Spleen (tissue), 11 donors: ENCODE data around the gene SH2D5. TPM values are rescaled to one million over a fixed set of nuclear protein-coding genes. Genes with fewer than 3 reads are reported as not detected.

Experiments
- DNase-seq: peaks from one replicate; pipeline ENCODE4 v3.0.0-alpha.2; 2020
- H3K27ac ChIP-seq, 8 donors: fragments of 200-600 bp; sonication (generic) in 7 of 8; 1 replicate in 4 of 8; 2 replicates in 4 of 8; pipeline versions ENCODE4 v1.5.0 to v1.8.0; 2016 to 2021; ENCODE audit warnings: inconsistent platforms in 4 of 8, mild to moderate bottlenecking in 4 of 8, moderate library complexity in 1 of 8
- H3K27me3 ChIP-seq, 7 donors: fragments of 200-600 bp; sonication (generic) in 6 of 7; replicated peaks in 1 of 7; 1 replicate in 4 of 7; 2 replicates in 3 of 7; pipeline versions ENCODE4 v1.5.0 to v1.8.0; 2016 to 2021; ENCODE audit warnings: inconsistent platforms in 3 of 7, mild to moderate bottlenecking in 1 of 7
- H3K36me3 ChIP-seq, 6 donors: fragments of 200-600 bp; sonication (generic) in 5 of 6; 1 replicate in 4 of 6; 2 replicates in 2 of 6; pipeline versions ENCODE4 v1.5.0 to v1.8.0; 2016 to 2021; ENCODE audit warnings: inconsistent platforms in 2 of 6
- H3K4me1 ChIP-seq, 6 donors: fragments of 200-600 bp; sonication (generic) in 5 of 6; 1 replicate in 3 of 6; 2 replicates in 3 of 6; pipeline versions ENCODE4 v1.5.0 to v1.8.0; 2016 to 2021; ENCODE audit warnings: inconsistent platforms in 3 of 6
- H3K4me3 ChIP-seq, 8 donors: fragments of 200-600 bp; sonication (generic) in 7 of 8; 1 replicate in 4 of 8; 2 replicates in 4 of 8; pipeline versions ENCODE4 v1.5.0 to v1.8.0; 2016 to 2021; ENCODE audit warnings: inconsistent platforms in 4 of 8, mild to moderate bottlenecking in 4 of 8, moderate library complexity in 2 of 8
- H3K9me3 ChIP-seq, 8 donors: fragments of 200-600 bp; sonication (generic) in 7 of 8; 1 replicate in 4 of 8; 2 replicates in 4 of 8; pipeline versions ENCODE4 v1.5.0 to v1.8.0; 2016 to 2021; ENCODE audit warnings: inconsistent platforms in 4 of 8
- POLR2A ChIP-seq, 3 donors: fragments of 450-650 bp; IDR thresholded peaks; one replicate each; pipeline ENCODE4 v1.5.1; 2017; ENCODE audit warnings: antibody characterized with exemption in 3 of 3, mild to moderate bottlenecking in 1 of 3
- POLR2AphosphoS5 ChIP-seq, 3 donors: sonication (generic); formaldehyde crosslinking; IDR thresholded peaks; one replicate each; pipeline ENCODE4 v1.5.1; 2017; ENCODE audit warnings: antibody characterized with exemption in 3 of 3
- WGBS, 5 donors: extraction: QIAGEN DNeasy Blood & Tissue Kit in 3 of 5; methylation state at CpG; one replicate each; pipeline versions ENCODE4 v1.1.5 to v1.1.7; 2013 to 2018; 5-methylcytosine and 5-hydroxymethylcytosine counted together
- intact Hi-C: fragments of 100-400 bp; cut with DNase I; formaldehyde crosslinking; loops from one replicate; pipeline ENCODE4 v1.15.0; 2023; ENCODE audit warnings: low total_unique reads
- polyA plus RNA-seq, 3 donors: library from polyadenylated mRNA; stranded (reverse); fragments of 200-250 nt; gene quantifications; one replicate each; pipeline ENCODE4 v1.2.1, GENCODE V29; 2013
- total RNA-seq, 7 donors: library from RNA; depleted of rRNA in 3 of 7; stranded (reverse); fragments of >200 nt in 3 of 7; fragmentation: NEBNext Ultra II Directional in 4 of 7; extraction: Animal tissue kit (Norgen Biotek cat#: 25700) in 4 of 7; gene quantifications; one replicate each; pipeline versions ENCODE4 v1.1.0 to v1.2.1, GENCODE V29; 2016 to 2021
- TF ChIP-seq, protein P1 (sequence below), 11 experiments: fragments of 200-600 bp in 7 of 11; fragments of 450-650 bp in 4 of 11; sonication (generic) in 4 of 11; IDR thresholded peaks in 8 of 11; conservative IDR thresholded peaks in 3 of 11; 1 replicate in 7 of 11; 2 replicates in 4 of 11; pipeline versions ENCODE4 v1.4.0 to v1.8.0; 2016 to 2021; ENCODE audit warnings: antibody characterized with exemption in 11 of 11, inconsistent platforms in 4 of 11, mild to moderate bottlenecking in 1 of 11
- donor health status: healthy with polysubstance abuse.
- donor health status: DM: no; HTN: no; CAD: no; lungs with moderate emphysema.
- donor health status: DM: no; HTN: no; CAD: no.
- donor health status: Bipolar disorder and iron deficiency.
- donor health status: healthy.
- donor health status: DM: no; HTN: no; CAD: no.
- donor health status: DM: yes; HTN: yes; CAD: no.

The SH2D5 gene
- total and polyA plus RNA-seq, 10 donors, result 0.02 to 0.22 (median 0.05) TPM; not detected in 5

DNA sequence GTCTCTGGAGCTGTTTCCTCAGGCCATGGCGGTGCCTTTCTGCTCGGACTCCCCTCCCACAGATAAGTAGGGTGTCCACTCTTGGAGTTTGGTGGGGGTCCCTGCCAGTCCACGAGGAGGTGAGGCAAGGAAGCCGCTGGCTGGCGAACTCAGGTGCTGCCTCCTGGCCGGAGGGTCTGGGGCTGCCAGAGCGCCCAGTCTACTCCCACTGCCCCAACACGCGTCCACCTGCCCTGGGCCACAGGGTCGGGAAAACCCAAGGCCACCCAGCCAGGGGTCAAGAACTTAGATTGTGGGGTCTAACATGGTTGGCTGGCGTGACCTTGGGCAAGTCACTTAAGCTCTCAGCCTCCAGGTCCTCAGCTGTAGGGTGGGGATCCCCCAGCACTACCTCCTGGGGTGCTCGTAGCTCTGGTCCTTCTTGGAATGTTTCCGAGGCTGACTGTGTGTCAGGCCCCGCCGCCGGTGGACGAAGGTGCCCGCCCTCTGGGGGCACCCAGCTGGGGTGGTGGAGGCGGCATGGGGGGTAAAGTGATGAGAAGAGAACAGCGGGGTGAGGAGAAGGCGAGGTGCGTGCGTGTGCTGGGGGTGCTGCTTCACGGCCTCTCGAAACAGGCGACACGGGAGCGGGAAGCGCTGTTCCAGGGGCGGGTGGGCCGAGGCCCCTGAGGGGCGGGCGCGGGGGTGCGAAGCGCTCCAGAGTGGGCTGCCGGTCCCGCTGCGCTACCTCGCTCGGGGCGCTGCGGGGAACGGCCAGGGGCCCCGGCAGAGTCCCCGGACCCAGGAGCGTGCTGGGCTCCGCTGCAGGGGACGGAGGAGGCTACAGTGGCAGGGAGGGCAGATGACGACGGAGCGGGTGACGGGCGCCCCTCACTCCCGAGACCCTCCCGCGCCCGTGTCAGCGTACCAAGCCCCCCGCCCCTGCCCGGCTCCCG lies 1.2 kb downstream of the SH2D5 start:
- peaks cover 0 to 58% (median 28%) of the 10 kb centered on the region in 7 donors for H3K27me3 ChIP-seq
- H3K4me1 ChIP-seq, result peaks cover 4 to 42% (median 28%) of the 10 kb centered on the region in 6 donors
- DNase-seq, result no peak
- WGBS, 5 donors, result 4 to 30% (median 16%) methylated on average over 25 to 62 of the region's 62 CpGs
- intact Hi-C loops, result no loop called here
- H3K4me3 ChIP-seq, result peak overlapping the region; percentile 37 to 84 (median 60)
- TF ChIP-seq, protein P1, sequence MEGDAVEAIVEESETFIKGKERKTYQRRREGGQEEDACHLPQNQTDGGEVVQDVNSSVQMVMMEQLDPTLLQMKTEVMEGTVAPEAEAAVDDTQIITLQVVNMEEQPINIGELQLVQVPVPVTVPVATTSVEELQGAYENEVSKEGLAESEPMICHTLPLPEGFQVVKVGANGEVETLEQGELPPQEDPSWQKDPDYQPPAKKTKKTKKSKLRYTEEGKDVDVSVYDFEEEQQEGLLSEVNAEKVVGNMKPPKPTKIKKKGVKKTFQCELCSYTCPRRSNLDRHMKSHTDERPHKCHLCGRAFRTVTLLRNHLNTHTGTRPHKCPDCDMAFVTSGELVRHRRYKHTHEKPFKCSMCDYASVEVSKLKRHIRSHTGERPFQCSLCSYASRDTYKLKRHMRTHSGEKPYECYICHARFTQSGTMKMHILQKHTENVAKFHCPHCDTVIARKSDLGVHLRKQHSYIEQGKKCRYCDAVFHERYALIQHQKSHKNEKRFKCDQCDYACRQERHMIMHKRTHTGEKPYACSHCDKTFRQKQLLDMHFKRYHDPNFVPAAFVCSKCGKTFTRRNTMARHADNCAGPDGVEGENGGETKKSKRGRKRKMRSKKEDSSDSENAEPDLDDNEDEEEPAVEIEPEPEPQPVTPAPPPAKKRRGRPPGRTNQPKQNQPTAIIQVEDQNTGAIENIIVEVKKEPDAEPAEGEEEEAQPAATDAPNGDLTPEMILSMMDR (IDR thresholded peaks at IDR 0.05 in 8 of 11, conservative IDR thresholded peaks at IDR 0.05 in 3 of 11), result peak in 1 of 11 experiments; percentile 4
- TF ChIP-seq POLR2A (IDR thresholded peaks at IDR 0.05), result no peak
- no peak for TF ChIP-seq POLR2AphosphoS5 (IDR thresholded peaks at IDR 0.05)
- H3K9me3 ChIP-seq, result no peaks in the 10 kb centered on the region
- peaks cover 0 to 7% (median 0%) of the 10 kb centered on the region in 6 donors for H3K36me3 ChIP-seq
- H3K27ac ChIP-seq, result no peak overlapping the region

DNA sequence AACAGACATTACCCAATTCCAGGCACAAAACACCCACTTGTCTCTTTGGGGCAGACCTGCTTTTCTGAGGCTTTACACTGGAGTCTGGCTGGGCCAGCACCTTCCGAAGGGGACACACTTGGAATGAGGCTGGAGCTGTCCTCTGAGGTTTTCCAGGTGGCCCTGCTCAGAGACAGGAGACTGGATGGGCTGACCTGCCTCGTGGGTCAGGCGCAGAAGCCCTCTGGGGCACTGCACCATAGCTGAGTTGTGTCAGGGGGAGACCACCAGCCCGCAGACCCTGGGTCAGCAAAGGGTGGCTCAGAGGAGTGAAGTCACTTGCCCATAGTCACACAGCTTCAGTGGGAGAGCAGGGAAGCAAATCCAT lies 1.8 kb downstream of the SH2D5 start:
- peaks cover 0 to 58% (median 28%) of the 10 kb centered on the region in 7 donors for H3K27me3 ChIP-seq
- intact Hi-C loops, result no loop called here
- TF ChIP-seq, protein P1 (IDR thresholded peaks at IDR 0.05 in 8 of 11, conservative IDR thresholded peaks at IDR 0.05 in 3 of 11), result no peak
- TF ChIP-seq POLR2AphosphoS5 (IDR thresholded peaks at IDR 0.05), result no peak
- no peak for TF ChIP-seq POLR2A (IDR thresholded peaks at IDR 0.05)
- peaks cover 0 to under 1% (median 0%) of the 10 kb centered on the region in 6 donors for H3K36me3 ChIP-seq
- H3K4me1 ChIP-seq, result peaks cover 4 to 42% (median 28%) of the 10 kb centered on the region in 6 donors
- H3K9me3 ChIP-seq, result no peaks in the 10 kb centered on the region
- WGBS, 5 donors, result 57 to 73% (median 61%) methylated on average over 3 to 4 of the region's 4 CpGs
- no peak overlapping the region for H3K4me3 ChIP-seq
- no peak overlapping the region for H3K27ac ChIP-seq
- DNase-seq, result no peak

GRCh38 chr1:20729990-20730689 lies 2.4 kb downstream of the SH2D5 start:
- no peak for TF ChIP-seq POLR2AphosphoS5 (IDR thresholded peaks at IDR 0.05)
- no peak for TF ChIP-seq POLR2A (IDR thresholded peaks at IDR 0.05)
- TF ChIP-seq, protein P1 (IDR thresholded peaks at IDR 0.05 in 8 of 11, conservative IDR thresholded peaks at IDR 0.05 in 3 of 11), result no peak
- 12 to 17% (median 14%) methylated on average over 16 to 19 of the region's 19 CpGs for WGBS, 5 donors
- intact Hi-C loops, result no loop called here
- Histone ChIP-seq H3K4me1 (peaks cover 4 to 42% (median 28%) of the 10 kb centered on the region in 6 donors), H3K36me3 (no peaks in the 10 kb centered on the region), H3K27me3 (peaks cover 0 to 58% (median 28%) of the 10 kb centered on the region in 7 donors), H3K4me3 (no peak overlapping the region), H3K27ac (no peak overlapping the region), H3K9me3 (no peaks in the 10 kb centered on the region)
- no peak for DNase-seq
